Breast epithelium (tissue), 4 donors: ENCODE data around the gene LAMA3. TPM values are rescaled to one million over a fixed set of nuclear protein-coding genes. Genes with fewer than 3 reads are reported as not detected.

ENCODE experiments used
- DNase-seq, 2 donors: peaks; one replicate each; pipeline ENCODE4 v3.0.0-alpha.2; 2019; ENCODE audit warnings: low spot score in 2 of 2
- H3K27ac ChIP-seq, 2 donors: fragments of 200-600 bp; sonication (generic) in 1 of 2; one replicate each; pipeline ENCODE4 v1.5.1; 2016 to 2019; ENCODE audit warnings: mild to moderate bottlenecking in 1 of 2
- H3K27me3 ChIP-seq, 2 donors: fragments of 200-600 bp; sonication (generic) in 1 of 2; one replicate each; pipeline versions ENCODE4 v1.5.1 to v1.6.0; 2017 to 2019; ENCODE audit warnings: control low read depth in 1 of 2, mild to moderate bottlenecking in 1 of 2
- H3K36me3 ChIP-seq: fragments of 200-600 bp; one replicate; pipeline ENCODE4 v1.5.1; 2019
- H3K4me1 ChIP-seq, 2 donors: fragments of 200-600 bp; sonication (generic); one replicate each; pipeline ENCODE4 v1.5.1; 2016 to 2019; ENCODE audit warnings: control low read depth in 1 of 2
- H3K4me3 ChIP-seq, 3 donors: fragments of 200-600 bp; sonication (generic); 1 replicate in 2 of 3; 2 replicates in 1 of 3; pipeline ENCODE4 v1.5.1; 2016 to 2019; ENCODE audit warnings: mild to moderate bottlenecking in 3 of 3, moderate library complexity in 2 of 3
- H3K9me3 ChIP-seq, 2 donors: fragments of 200-600 bp; sonication (generic) in 1 of 2; one replicate each; pipeline ENCODE4 v1.5.1; 2016 to 2019; ENCODE audit warnings: control low read depth in 1 of 2
- CTCF ChIP-seq, 3 donors: fragments of 450-650 bp; IDR thresholded peaks; one replicate each; pipeline ENCODE4 v1.5.1; 2016 to 2017; ENCODE audit warnings: antibody characterized with exemption in 3 of 3, mild to moderate bottlenecking in 3 of 3, moderate library complexity in 3 of 3
- POLR2A ChIP-seq: fragments of 450-650 bp; IDR thresholded peaks from one replicate; pipeline ENCODE4 v1.6.1; 2016; ENCODE audit warnings: antibody characterized with exemption, mild to moderate bottlenecking, moderate library complexity
- POLR2AphosphoS5 ChIP-seq, 3 donors: sonication (generic); formaldehyde crosslinking; IDR thresholded peaks; one replicate each; pipeline ENCODE4 v1.6.1; 2017; ENCODE audit warnings: antibody characterized with exemption in 3 of 3
- intact Hi-C: fragments of 100-400 bp; cut with DNase I; formaldehyde crosslinking; loops from one replicate; pipeline ENCODE4 v1.15.1; 2023; ENCODE audit warnings: low total_unique reads
- total RNA-seq, 3 donors: library from RNA; depleted of rRNA; stranded (reverse); fragments of >200 nt; gene quantifications; one replicate each; pipeline ENCODE4 v1.1.0, GENCODE V29; 2016

Gene LAMA3
- total RNA-seq, 3 donors from 2014 or later = 43.4 to 173 (median 127) TPM

- H3K4me3 ChIP-seq = no peak overlapping the region
- no peaks in the 10 kb centered on the region for H3K36me3 ChIP-seq
- no peaks in the 10 kb centered on the region for H3K27me3 ChIP-seq
- TF ChIP-seq CTCF (IDR thresholded peaks at IDR 0.05) (no peak), POLR2AphosphoS5 (IDR thresholded peaks at IDR 0.05) (no peak), POLR2A (no peak)
- DNase-seq = no peak
- no peaks in the 10 kb centered on the region for H3K9me3 ChIP-seq
- no peaks in the 10 kb centered on the region for H3K4me1 ChIP-seq
- intact Hi-C loops = no loop called here
- H3K27ac ChIP-seq = no peak overlapping the region
Measured at GRCh38 chr18:23776306-23776705, 87.1 kb downstream of the LAMA3 start.

GRCh38 chr18:23778828-23779227, 89.6 kb downstream of the LAMA3 start:
- H3K9me3 ChIP-seq = no peaks in the 10 kb centered on the region
- H3K4me1 ChIP-seq = no peaks in the 10 kb centered on the region
- H3K27ac ChIP-seq = no peak overlapping the region
- intact Hi-C loops = no loop called here
- DNase-seq = no peak
- no peaks in the 10 kb centered on the region for H3K27me3 ChIP-seq
- no peaks in the 10 kb centered on the region for H3K36me3 ChIP-seq
- H3K4me3 ChIP-seq = no peak overlapping the region
- no peak for TF ChIP-seq POLR2A
- TF ChIP-seq CTCF (IDR thresholded peaks at IDR 0.05) = no peak
- no peak for TF ChIP-seq POLR2AphosphoS5 (IDR thresholded peaks at IDR 0.05)

GRCh38 chr18:23779696-23780303, 90.5 kb downstream of the LAMA3 start:
- H3K27ac ChIP-seq = no peak overlapping the region
- no peaks in the 10 kb centered on the region for H3K4me1 ChIP-seq
- no peak overlapping the region for H3K4me3 ChIP-seq
- H3K9me3 ChIP-seq = no peaks in the 10 kb centered on the region
- intact Hi-C loops = no loop called here
- H3K27me3 ChIP-seq = no peaks in the 10 kb centered on the region
- H3K36me3 ChIP-seq = no peaks in the 10 kb centered on the region
- TF ChIP-seq CTCF (IDR thresholded peaks at IDR 0.05) (no peak), POLR2A (no peak), POLR2AphosphoS5 (IDR thresholded peaks at IDR 0.05) (no peak)
- DNase-seq = no peak

- no peaks in the 10 kb centered on the region for H3K27me3 ChIP-seq
- H3K36me3 ChIP-seq = no peaks in the 10 kb centered on the region
- peaks cover 0 to 6% of the 10 kb centered on the region in 2 donors for H3K9me3 ChIP-seq
- TF ChIP-seq POLR2A (no peak), POLR2AphosphoS5 (IDR thresholded peaks at IDR 0.05) (no peak), CTCF (IDR thresholded peaks at IDR 0.05) (no peak)
- intact Hi-C loops = loop anchor here (1.0 kb wide), 1 partner anchor 23 kb away; no protein-coding TSS in a partner anchor
- no peak for DNase-seq
- no peak overlapping the region for H3K27ac ChIP-seq
- no peak overlapping the region for H3K4me3 ChIP-seq
- no peaks in the 10 kb centered on the region for H3K4me1 ChIP-seq
Measured at GRCh38 chr18:23784832-23785245, 95.6 kb downstream of the LAMA3 start.

DNA sequence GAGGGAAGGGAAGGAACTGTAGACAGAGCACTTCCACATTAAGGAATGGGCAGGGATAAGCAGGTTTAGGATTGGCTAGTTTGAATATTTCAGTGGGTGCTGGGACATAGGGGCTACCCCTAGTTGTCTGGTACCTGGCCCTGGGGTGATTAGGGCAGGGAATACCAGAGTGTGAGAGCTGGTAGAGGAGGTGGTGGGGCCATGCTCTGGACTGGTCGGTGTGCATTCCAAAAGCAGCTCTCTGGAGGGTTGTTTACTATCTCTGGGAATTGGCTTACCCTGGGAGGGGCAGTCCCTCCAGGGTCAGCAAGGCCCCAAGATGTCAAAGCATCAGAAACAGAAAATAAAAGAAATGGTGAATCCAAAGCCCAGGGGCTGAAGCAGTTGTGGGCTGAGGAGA, 103.8 kb downstream of the LAMA3 start:
- Histone ChIP-seq H3K9me3 (no peaks in the 10 kb centered on the region), H3K27ac (no peak overlapping the region), H3K36me3 (no peaks in the 10 kb centered on the region), H3K4me3 (no peak overlapping the region), H3K27me3 (no peaks in the 10 kb centered on the region), H3K4me1 (no peaks in the 10 kb centered on the region)
- no peak for DNase-seq
- intact Hi-C loops = no loop called here
- TF ChIP-seq CTCF (IDR thresholded peaks at IDR 0.05) (no peak), POLR2A (no peak), POLR2AphosphoS5 (IDR thresholded peaks at IDR 0.05) (no peak)
